Measurements from ENCODE around the gene MUC6. TPM values are rescaled to one million over a fixed set of nuclear protein-coding genes. Genes with fewer than 3 reads are reported as not detected.

Gene MUC6
- total RNA-seq, 4 donors from 2014 or later: 0.19 TPM; not detected in 3

- Histone ChIP-seq H3K27ac (no peak overlapping the region), H3K36me3 (peaks cover 28 to 62% (median 32%) of the 10 kb centered on the region in 3 donors), H3K9me3 (no peaks in the 10 kb centered on the region), H3K4me3 (no peak overlapping the region), H3K27me3 (no peaks in the 10 kb centered on the region), H3K4me1 (peaks cover 0 to 18% (median 5%) of the 10 kb centered on the region in 3 donors)
- 82 to 83% methylated on average over 4 to 9 of the region's 9 CpGs for WGBS, 2 donors
- no peak for DNase-seq
- intact Hi-C loops (cut with DNase I): no loop called here
- no peak for TF ChIP-seq CTCF (IDR thresholded peaks at IDR 0.05)
- TF ChIP-seq POLR2A (IDR thresholded peaks at IDR 0.05): no peak
These were observed 66.8 kb downstream of the MUC6 start for GRCh38 chr11:969651-970205.

GRCh38 chr11:968822-969221 is 67.7 kb downstream of the MUC6 start:
- intact Hi-C loops (cut with DNase I): no loop called here
- H3K4me1 ChIP-seq: peaks cover 0 to 18% (median 5%) of the 10 kb centered on the region in 3 donors
- H3K27me3 ChIP-seq: no peaks in the 10 kb centered on the region
- peaks cover 25 to 63% (median 30%) of the 10 kb centered on the region in 3 donors for H3K36me3 ChIP-seq
- no peak for DNase-seq
- no peak for TF ChIP-seq CTCF (IDR thresholded peaks at IDR 0.05)
- TF ChIP-seq POLR2A (IDR thresholded peaks at IDR 0.05): no peak
- H3K9me3 ChIP-seq: no peaks in the 10 kb centered on the region
- H3K27ac ChIP-seq: no peak overlapping the region
- no peak overlapping the region for H3K4me3 ChIP-seq
- WGBS, 2 donors: 93 to 97% methylated on average over 9 to 10 of the region's 14 CpGs

- H3K36me3 ChIP-seq: peaks cover 18 to 63% (median 24%) of the 10 kb centered on the region in 3 donors
- no peak for TF ChIP-seq CTCF (IDR thresholded peaks at IDR 0.05)
- no peak for TF ChIP-seq POLR2A (IDR thresholded peaks at IDR 0.05)
- DNase-seq: no peak
- 80 to 84% methylated on average over 11 to 17 of the region's 31 CpGs for WGBS, 2 donors
- H3K9me3 ChIP-seq: no peaks in the 10 kb centered on the region
- H3K4me3 ChIP-seq: no peak overlapping the region
- no peak overlapping the region for H3K27ac ChIP-seq
- no peaks in the 10 kb centered on the region for H3K27me3 ChIP-seq
- peaks cover 0 to 18% (median 5%) of the 10 kb centered on the region in 3 donors for H3K4me1 ChIP-seq
- intact Hi-C loops (cut with DNase I): no loop called here
These were observed 68.3 kb downstream of the MUC6 start for GRCh38 chr11:967995-968751.

- Histone ChIP-seq H3K27me3 (no peaks in the 10 kb centered on the region), H3K4me1 (peaks cover 0 to 18% (median 5%) of the 10 kb centered on the region in 3 donors), H3K4me3 (no peak overlapping the region), H3K36me3 (peaks cover 1 to 63% (median 8%) of the 10 kb centered on the region in 3 donors), H3K27ac (no peak overlapping the region), H3K9me3 (no peaks in the 10 kb centered on the region)
- DNase-seq: no peak
- TF ChIP-seq POLR2A (IDR thresholded peaks at IDR 0.05) (no peak), CTCF (IDR thresholded peaks at IDR 0.05) (no peak)
- WGBS, 2 donors: 86 to 87% methylated on average over 12 of the region's 13 CpGs
- intact Hi-C loops (cut with DNase I): no loop called here
These were observed 71.2 kb downstream of the MUC6 start for GRCh38 chr11:965206-965775.

GRCh38 chr11:963852-964251 is 72.7 kb downstream of the MUC6 start:
- no peak for DNase-seq
- no peaks in the 10 kb centered on the region for H3K27me3 ChIP-seq
- H3K4me1 ChIP-seq: peaks cover 0 to 29% (median 14%) of the 10 kb centered on the region in 3 donors
- no peak overlapping the region for H3K27ac ChIP-seq
- 92 to 100% methylated on average over 4 to 6 of the region's 7 CpGs for WGBS, 2 donors
- H3K36me3 ChIP-seq: peaks cover 0 to 65% (median 9%) of the 10 kb centered on the region in 3 donors
- intact Hi-C loops (cut with DNase I): no loop called here
- TF ChIP-seq CTCF (IDR thresholded peaks at IDR 0.05) (no peak), POLR2A (IDR thresholded peaks at IDR 0.05) (no peak)
- no peaks in the 10 kb centered on the region for H3K9me3 ChIP-seq
- H3K4me3 ChIP-seq: no peak overlapping the region
